GM21360 (cell line): ENCODE data around the gene TBCEL.
A peak's percentile ranks its signal among the peaks of the same experiment; 100 is the strongest.
"Not testable (repeated sequence)": the region's sequence is repeated elsewhere in the genome, so short reads cannot be mapped to it uniquely, and the experiment has no call there.

Experiments
- ATAC-seq: cut with Tn5 transposase; IDR thresholded peaks from one replicate; pipeline ENCODE4 v1.9.1; 2021; ENCODE audit warnings: mild to moderate bottlenecking, moderate library complexity; ENCODE audit not compliant: unreplicated experiment

TBCEL gene, protein sequence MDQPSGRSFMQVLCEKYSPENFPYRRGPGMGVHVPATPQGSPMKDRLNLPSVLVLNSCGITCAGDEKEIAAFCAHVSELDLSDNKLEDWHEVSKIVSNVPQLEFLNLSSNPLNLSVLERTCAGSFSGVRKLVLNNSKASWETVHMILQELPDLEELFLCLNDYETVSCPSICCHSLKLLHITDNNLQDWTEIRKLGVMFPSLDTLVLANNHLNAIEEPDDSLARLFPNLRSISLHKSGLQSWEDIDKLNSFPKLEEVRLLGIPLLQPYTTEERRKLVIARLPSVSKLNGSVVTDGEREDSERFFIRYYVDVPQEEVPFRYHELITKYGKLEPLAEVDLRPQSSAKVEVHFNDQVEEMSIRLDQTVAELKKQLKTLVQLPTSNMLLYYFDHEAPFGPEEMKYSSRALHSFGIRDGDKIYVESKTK

DNA sequence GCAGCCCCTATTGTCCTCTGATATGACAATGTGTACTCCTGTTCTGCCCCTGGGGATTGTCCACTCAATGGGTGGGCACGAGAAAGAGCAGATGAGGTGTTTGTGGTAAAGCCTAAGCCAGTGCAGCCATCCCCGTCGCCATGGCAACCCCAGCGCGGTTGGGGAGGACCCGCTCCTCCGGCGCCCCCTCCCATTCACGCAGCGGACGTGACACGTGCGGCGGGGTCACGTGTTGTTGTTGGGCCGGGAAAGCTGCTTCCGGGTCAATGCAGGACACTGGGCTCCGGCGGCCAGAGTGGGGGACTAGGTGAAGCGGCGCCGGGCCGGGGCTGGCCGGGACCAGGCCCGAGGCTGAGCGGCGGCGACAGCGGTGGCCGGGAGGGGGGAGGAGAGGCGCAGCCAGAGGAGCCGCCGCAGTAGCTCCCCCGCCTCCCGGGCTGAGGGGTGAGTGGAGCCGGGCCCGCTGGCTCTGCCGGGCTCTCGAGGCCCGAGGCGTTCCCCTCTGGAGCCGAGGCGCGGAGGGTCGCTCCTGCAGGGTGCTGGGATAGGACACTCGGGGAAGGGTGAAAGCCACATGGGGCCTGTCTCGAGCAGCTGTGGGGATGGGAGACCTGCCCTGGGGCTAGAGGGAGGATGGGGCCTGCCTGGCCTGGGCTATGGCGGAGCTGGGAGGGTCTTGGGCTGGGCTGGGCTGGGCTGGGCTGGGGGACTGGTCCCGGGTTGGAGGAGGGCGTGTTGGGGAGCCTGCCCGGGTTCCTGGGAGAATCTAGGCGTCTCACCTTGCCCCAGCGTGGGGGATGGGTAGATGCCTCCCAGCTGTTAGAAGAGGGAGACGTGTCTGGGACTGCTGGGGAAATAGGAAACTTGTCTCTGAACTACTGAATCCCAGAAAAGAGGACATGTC lies at the start of gene TBCEL:
TSS of gene TBCEL (plus strand) at position 255 of the 904 bp plus-strand sequence. CDS start 21,589 bp downstream, outside the sequence.
- peak; percentile 95 for ATAC-seq

DNA sequence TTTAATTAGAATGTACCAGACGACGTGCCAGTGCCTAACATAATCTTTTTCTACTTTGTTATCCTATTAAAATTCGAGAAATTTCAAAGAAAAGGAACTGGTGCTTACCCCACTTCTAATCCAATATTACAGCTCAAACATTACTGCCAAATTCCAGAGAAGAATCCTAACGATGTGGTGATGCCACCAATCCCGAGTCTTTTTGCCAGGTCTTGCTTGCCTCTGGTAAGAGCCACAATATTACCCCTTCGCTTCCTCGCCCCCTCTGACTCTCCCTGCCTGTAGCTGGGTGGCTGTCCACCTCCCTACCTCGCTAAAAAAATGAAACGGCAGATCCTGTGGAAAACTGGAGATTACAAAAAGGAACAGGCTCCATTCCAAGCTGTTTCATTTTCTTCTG lies 49.4 kb upstream of the TBCEL start:
- ATAC-seq = no peak

DNA sequence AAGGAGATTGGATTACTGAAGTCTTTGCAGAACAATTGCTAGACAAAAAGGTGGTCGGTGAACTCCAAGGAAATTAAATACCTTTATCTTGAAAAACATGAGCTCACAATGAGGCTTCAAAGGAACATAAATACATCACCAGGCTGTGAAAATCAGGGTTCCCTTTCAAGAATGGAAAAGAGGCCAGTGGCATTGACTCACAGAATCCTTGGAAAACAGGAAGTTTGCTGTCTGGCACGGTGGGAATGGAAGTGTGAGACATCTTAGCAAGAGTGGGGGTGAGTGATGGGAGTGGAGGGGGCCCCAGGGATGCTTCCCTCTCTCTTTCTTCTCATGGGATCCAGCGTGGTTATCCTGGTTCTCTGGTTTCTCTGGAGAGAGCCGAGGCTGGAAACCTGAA lies 48.9 kb upstream of the TBCEL start:
- no peak for ATAC-seq

DNA sequence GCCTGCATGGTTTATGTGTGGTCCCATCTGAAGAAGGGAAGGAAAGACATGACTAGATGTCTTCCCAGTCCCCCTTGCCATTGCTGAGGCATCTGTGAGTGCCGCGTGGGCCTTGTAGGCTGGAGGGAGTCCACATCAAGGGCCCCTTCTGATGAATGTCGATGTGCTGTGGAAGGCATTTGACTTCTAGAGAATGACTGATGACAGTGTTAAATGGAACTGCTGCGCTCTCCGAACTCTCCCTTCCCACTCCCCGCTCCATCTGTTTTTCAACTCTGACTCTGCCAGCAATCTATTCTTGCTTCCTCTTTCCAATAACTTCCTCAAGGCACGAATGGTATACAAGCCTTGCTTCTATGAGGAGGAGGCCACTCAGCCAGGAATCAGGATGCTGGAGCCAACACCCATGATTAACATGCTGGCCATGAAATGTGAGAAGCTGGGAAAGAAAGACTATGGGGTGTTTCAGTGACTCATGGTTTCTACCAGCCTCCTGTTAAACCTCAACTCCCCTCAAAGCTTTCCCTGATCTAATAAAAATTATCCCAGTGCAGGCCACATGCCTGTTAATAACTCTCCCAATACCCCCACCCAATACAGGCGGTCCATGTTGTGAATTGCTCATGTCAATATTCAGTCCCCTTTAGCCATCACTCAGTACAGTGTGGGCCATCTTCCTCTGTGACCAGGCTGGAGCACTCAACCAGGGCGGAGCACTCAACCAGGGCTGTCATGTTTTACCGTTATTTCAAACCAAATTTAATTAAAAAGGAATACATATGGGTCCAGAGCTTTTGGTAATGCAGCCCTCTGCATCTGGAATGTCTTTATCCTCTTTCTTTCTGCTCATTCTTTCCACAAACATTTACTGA lies 46.4 kb upstream of the TBCEL start:
- no peak for ATAC-seq

DNA sequence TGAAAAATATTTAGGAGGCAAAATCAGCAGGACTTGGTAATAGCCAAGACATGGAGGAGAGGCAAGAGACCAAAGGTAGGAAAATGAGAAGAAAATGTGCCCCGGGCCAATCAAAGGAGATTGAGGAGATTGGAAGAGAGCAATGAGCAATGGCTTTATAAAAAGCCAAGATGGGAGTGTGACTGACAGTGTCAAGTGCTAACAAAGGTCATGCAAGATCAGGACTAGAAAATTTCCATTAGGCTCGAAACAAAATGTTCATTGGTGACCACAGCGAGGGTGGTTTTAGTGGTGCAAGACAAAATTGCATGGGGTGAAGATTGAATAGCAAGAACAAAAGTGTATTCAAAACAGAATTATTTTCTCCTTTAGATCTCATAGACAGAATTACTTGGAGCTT lies 45.2 kb upstream of the TBCEL start:
- no peak for ATAC-seq

DNA sequence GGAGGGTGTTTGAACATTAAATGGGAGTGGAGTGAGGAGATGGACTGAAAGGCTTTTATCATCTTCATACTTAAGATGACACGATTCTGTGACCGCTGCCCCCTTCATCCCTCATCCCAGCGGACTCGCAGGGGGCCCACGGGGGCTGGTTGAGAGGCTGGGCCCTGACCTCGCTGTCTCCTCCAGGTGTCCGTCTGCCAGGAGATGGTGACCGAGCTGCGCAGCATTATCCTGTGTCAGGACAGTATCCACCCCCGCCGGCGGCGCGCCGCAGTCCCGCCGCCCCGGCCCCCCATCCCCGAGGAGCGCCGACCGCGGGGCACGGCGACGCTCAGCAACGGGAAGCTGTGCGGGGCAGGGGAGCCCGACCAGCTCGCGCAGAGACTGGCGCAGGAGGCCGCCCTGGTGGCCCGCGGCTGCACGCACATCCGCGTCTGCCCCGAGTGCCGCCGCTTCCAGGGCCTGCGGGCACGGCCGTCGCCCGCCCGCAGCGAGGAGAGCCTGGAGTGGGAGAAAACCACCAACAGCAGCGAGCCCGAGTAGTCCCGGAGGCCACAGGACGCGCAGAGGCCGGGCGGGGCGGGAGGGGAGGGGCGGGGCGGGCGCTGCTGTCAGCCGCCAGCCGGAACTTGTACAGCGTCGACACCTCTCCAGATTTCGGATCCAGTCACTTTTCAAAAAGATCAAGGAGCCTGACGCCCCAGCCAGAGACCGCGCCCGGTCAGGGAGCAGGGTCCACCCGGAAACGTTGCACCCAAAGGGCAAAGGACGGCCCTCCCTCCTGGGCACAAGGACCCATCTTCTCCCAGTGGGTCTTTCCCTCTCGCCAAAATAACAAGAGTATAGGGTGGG lies 38.0 kb upstream of the TBCEL start:
- no peak for ATAC-seq

DNA sequence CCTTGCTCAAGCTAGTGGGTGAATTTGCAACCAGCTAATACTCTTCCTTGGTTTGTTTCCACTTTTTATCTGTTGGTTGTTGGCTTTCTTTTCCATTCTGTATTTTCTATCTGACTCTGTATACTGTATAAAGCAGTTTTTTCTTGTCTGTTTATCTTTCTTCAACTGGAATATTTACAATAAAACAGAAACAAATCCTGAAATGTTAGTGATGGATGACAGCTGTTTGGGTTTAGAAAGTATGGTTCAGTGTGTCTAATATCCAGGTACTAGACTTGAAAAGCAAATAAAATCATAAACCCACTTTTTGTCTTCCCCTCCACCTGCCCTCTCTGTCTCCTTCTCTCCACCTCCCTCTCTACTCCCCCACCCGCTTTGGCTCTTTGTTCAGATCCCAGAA lies 35.3 kb upstream of the TBCEL start:
- no peak for ATAC-seq

DNA sequence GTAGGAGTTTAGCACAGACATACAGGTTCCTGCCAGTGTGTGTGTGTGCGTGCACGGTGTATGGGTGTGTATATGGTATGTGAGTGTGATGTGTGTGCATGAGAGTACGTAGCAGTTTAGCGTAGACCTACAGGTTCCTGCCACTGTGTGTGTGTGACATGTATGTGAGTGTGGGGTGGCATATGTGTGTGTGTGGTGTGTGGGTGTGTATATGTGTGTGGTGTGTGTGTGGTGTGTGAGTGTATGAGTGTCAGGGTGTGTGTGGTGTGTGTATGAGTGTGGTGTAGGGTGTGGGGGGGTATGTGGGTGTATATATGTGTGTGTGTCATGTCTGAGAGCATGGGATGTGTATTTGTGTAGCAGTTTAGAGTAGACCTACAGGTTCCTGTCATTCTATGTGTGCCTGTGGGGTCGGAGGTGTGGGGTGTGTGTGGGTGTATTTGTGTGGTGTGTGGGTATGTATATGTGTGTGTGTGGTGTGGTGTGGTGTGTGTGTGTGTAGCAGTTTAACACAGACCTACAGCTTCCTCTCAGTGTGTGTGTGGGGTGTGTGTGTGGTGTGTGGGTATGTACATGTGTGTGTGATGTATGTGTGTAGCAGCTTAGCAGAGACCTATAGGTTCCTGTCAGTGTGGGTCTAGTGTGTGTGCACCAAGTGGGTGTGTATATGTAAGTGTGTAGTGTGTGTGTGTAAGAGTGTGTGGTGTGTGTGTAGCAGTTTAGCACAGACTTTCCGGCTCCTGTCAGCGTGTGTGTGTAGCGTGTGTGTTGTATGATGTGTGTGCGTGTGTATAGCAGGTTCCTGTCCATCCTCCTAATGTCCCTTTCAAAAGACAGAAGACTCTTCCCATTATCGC lies 31.8 kb upstream of the TBCEL start:
- ATAC-seq = no peak

DNA sequence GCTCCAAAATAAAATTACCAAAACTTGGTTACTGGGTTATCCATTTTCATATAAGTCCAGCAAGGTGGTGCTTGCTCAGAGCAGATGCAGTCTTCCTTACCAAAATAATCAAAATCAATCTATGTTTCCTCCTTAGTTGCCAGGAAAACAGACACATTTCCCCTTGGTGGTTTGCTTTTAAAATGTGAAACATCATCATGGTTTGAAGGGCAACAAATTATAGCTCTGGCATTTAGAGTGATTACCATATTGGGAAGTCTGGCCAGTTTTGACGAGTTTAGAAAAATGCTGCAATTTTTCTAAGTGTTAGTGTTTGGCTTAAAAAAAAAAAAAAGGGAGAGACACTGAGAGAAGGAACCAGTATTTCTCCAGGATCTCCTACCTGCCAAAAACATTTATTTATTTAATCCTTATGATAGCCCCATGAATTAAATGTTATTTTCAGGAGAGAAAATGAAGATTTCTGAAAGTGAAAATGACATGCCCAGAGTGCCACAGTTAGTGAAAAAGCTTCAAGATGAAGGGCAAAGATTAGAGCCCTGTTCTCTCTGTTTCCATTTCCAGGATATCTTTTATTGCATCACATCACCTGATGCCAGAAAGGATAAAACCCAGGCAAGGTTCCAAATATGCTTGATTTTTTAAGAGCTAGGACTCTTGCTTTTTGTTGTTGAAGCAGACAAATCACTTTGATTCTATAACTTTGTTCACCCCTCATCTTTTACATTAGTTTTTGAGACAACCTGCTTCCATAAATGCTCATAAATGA lies 29.6 kb upstream of the TBCEL start:
- ATAC-seq = no peak

DNA sequence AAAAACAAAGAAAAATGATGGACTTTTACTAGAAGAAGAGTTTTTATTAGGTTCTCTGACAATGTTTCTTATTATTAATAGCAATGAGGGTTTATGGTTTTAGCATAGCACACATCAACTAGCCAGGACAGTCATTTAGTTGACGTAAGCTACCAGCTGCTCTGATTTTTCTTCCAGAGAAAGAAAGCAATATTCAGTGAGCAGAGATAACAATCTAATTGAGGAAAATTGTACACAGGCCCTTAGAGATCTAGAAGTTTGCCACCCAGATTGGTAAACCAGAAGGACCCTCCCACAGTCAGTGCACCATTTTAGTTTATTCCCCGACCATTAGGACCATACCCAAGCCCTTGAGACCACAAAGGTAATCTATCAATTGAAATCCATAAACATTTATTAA lies 28.7 kb upstream of the TBCEL start:
- ATAC-seq = no peak

DNA sequence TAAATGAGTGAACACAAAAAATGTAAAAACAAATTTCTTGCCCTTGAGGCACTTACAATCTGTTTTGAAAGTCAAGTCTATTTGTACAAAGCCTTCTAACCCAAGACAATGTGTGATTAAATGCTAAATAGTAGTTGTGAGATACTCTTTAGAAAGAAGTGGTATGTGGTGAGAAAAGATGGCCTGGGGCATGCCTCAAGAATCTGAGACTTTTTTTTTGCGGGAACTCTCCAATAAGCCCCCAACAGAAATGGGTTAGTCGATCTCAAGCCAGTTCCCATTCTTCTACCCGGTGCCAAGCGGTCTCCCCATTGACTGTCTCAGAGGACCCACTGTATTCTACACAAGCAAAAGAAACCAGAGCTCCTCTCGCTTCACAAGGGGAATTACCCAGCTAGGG lies 26.9 kb upstream of the TBCEL start:
- ATAC-seq = no peak

DNA sequence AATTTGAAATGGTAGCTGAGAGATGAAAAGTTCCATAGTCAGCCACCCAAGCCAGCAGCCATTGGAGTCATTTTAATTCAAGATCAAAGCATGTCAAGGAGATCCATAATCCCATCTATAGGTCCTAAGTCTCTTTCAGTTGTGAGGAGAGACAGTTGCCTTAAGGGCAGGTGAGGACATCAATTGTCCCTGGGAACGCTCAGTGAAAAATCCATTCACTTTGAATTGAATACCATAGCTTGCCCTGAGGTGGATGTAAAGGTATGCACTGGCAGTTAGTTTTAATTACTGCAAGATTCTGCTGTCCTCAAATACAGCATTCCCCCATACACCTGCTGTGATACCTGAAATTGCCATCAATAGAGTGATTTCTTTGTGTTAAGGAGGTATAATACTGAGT lies 25.3 kb upstream of the TBCEL start:
- no peak for ATAC-seq

DNA sequence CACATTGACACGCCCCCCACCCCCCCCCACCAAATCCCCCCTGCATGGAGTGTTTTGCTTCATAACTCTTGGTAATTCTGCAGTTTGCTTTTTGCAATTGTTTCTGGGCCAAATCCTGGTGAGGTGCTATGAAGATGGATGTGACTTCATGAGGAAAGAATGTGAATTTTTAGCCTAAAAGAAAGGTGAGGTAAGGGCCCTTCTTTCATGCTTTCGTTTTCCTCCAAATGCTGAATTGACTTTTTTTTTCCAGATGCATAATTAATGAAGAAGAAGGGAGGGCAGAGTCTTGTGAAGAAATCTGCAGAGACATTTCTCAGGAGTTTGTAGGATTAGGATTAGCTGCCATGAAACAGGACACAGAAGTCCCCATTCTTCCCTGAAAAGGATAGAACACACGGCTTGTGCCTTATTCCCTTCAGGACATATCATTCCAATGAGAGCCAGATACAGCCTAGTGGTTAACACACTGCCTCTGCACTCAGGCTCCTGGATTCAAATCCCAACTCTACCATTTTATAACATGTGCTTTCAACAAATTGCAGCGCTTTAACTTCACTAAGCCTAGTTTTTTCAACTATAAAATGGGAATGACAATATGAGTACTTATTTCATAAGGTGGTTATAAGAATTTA lies 19.6 kb upstream of the TBCEL start:
- ATAC-seq = no peak

DNA sequence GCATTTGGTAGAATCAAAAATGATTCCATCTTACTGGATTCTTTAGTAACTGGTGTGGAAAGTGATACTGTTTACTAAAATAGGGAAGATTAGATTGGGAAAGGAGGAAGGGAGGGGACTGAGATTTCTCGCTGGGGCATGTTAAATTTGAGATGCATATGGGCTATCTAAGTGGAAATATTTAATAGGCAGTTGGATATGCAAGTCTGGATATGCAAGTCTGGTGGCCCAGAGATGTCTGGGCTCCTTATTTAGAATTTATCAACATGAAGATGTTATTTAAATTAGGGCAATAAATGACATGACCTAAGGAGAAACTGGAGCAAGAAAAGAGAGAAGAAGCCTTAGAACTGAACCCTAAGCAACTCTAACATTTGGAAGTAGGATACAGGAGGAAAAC lies 17.0 kb upstream of the TBCEL start:
- no peak for ATAC-seq

DNA sequence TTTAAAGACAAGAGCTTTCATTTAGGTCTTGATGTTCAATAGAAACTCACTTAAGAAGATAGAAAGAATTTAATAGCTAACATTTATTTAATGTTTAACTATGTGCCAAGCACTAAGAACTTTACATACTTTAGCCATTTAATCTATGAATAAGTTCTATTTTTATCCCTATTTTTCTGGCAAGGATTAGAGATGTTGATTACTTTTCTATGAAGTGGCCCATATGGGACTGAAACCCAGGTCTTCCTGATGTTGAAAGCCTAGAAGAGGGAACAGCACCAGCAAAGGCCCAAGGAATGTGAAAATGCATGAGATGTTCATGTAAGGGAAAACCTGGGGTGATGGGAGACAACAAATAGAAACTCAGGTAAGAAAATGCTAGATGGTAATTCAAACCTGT lies 15.4 kb upstream of the TBCEL start:
- ATAC-seq = no peak

DNA sequence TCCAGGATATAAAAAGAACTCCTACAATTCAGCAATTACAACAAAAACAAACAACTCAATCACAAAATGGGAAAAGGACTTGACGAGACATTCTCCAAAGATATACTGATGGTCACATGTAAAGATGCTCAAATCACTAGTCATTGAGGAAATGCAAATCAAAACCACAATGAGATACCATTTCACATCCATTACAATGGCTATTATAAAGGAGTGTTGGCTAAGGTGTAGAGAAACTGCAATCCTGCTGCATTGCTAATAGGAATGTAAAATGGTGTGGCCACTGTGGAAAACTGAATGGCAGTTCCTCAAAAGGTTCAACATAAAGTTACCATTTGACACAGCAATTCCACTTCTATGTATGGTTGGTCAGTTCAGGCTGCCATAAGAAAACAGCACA lies 11.8 kb upstream of the TBCEL start:
- ATAC-seq = no peak

DNA sequence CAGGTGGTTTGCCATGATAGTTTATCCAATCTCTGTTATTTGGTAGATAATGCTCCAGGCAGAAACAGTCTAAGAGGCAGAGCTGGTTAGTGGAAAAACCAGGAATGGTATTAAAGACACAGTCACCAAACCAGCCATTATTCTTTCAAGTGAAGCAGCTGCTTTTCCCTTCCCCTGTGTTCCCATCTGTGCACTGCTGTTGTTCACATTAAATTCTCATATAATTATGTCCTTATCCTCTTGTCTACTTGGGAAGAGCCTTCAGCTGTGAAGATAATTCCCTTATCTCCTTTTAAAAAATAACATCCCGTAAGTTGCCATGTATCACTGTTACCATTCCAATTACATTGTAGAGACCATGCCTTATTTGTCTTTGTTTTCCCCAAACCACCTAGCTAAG lies 5.2 kb upstream of the TBCEL start:
- no peak for ATAC-seq

DNA sequence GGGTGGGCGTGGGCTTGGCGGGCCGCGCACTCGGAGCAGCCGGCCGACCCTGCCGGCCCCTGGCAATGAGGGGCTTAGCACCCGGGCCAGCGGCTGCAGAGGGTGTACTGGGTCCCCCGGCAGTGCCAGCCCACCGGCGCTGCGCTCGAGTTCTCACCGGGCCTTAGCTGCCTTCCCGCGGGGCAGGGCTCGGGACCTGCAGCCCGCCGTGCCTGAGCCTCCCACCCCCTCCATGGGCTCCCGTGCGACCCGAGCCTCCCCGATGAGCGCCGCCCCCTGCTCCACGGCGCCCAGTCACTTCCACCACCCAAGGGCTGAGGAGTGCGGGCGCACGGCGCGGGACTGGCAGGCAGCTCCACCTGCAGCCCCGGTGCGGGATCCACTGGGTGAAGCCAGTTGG lies 2.2 kb upstream of the TBCEL start:
- ATAC-seq = not testable (repeated sequence)
